GM08714 (cell line): ENCODE results near the gene DOLPP1.

Experiments used
- H3K4me3 ChIP-seq: fragments of 200-500 bp; sonication (Bioruptor generic); 2 replicates; pipeline ENCODE4 v1.5.1; 2014; ENCODE audit warnings: mild to moderate bottlenecking, low read length, inconsistent platforms
- ZNF274 ChIP-seq: IDR thresholded peaks from 2 replicates; pipeline ENCODE4 v1.6.1; 2012; ENCODE audit warnings: mild to moderate bottlenecking, low read depth, low read length

DOLPP1 gene

GRCh38 chr9:129072171-129072570 is 8.7 kb upstream of the DOLPP1 start:
- no peak overlapping the region for H3K4me3 ChIP-seq
- no peak for TF ChIP-seq ZNF274

GRCh38 chr9:129073404-129073803 is 7.5 kb upstream of the DOLPP1 start:
- no peak overlapping the region for H3K4me3 ChIP-seq
- TF ChIP-seq ZNF274 = no peak

- TF ChIP-seq ZNF274 = no peak
- no peak overlapping the region for H3K4me3 ChIP-seq
Measured at GRCh38 chr9:129074106-129074505, 6.8 kb upstream of the DOLPP1 start.

GRCh38 chr9:129075996-129076639 is 4.8 kb upstream of the DOLPP1 start:
- TF ChIP-seq ZNF274 = no peak
- no peak overlapping the region for H3K4me3 ChIP-seq

GRCh38 chr9:129076640-129077037 is 4.3 kb upstream of the DOLPP1 start:
- no peak for TF ChIP-seq ZNF274
- no peak overlapping the region for H3K4me3 ChIP-seq

- H3K4me3 ChIP-seq = no peak overlapping the region
- TF ChIP-seq ZNF274 = no peak
Measured at GRCh38 chr9:129077236-129077635, 3.7 kb upstream of the DOLPP1 start.

- TF ChIP-seq ZNF274 = no peak
Measured at GRCh38 chr9:129078691-129079503, 2.0 kb upstream of the DOLPP1 start.

GRCh38 chr9:129079829-129080228 is 1.1 kb upstream of the DOLPP1 start:
- H3K4me3 ChIP-seq = peak overlapping the region; percentile 72; the same call in 1 of the 2 replicates
- TF ChIP-seq ZNF274 = no peak

More at GRCh38 chr9:129078691-129079503, 2.0 kb upstream of the DOLPP1 start:
- H3K4me3 ChIP-seq = no peak overlapping the region

- no peak for TF ChIP-seq ZNF274
- H3K4me3 ChIP-seq = peak overlapping the region; percentile 72
Measured at GRCh38 chr9:129080298-129080600, 662 bp upstream of the DOLPP1 start.

GRCh38 chr9:129081388-129081904 is 535 bp downstream of the DOLPP1 start:
- no peak for TF ChIP-seq ZNF274
- peak overlapping the region; percentile 92 for H3K4me3 ChIP-seq

GRCh38 chr9:129084087-129084486 is 3.2 kb downstream of the DOLPP1 start:
- H3K4me3 ChIP-seq = no peak overlapping the region
- TF ChIP-seq ZNF274 = no peak

- H3K4me3 ChIP-seq = no peak overlapping the region
- no peak for TF ChIP-seq ZNF274
Measured at GRCh38 chr9:129089246-129089645, 8.3 kb downstream of the DOLPP1 start.

- no peak overlapping the region for H3K4me3 ChIP-seq
- no peak for TF ChIP-seq ZNF274
Measured at GRCh38 chr9:129093602-129094386, 12.9 kb downstream of the DOLPP1 start.

- TF ChIP-seq ZNF274 = no peak
- H3K4me3 ChIP-seq = no peak overlapping the region
Measured at GRCh38 chr9:129094387-129095169, 13.7 kb downstream of the DOLPP1 start.

- no peak overlapping the region for H3K4me3 ChIP-seq
- no peak for TF ChIP-seq ZNF274
Measured at GRCh38 chr9:129095170-129095667, 14.3 kb downstream of the DOLPP1 start.
